ENCODE results near the gene MAPT. TPM values are rescaled to one million over a fixed set of nuclear protein-coding genes. Genes with fewer than 3 reads are reported as not detected.
"Not testable (repeated sequence)": the region's sequence is repeated elsewhere in the genome, so short reads cannot be mapped to it uniquely, and the experiment has no call there.

Gene MAPT
- total RNA-seq, 1 donor from 2014 or later = 23.5 TPM

DNA sequence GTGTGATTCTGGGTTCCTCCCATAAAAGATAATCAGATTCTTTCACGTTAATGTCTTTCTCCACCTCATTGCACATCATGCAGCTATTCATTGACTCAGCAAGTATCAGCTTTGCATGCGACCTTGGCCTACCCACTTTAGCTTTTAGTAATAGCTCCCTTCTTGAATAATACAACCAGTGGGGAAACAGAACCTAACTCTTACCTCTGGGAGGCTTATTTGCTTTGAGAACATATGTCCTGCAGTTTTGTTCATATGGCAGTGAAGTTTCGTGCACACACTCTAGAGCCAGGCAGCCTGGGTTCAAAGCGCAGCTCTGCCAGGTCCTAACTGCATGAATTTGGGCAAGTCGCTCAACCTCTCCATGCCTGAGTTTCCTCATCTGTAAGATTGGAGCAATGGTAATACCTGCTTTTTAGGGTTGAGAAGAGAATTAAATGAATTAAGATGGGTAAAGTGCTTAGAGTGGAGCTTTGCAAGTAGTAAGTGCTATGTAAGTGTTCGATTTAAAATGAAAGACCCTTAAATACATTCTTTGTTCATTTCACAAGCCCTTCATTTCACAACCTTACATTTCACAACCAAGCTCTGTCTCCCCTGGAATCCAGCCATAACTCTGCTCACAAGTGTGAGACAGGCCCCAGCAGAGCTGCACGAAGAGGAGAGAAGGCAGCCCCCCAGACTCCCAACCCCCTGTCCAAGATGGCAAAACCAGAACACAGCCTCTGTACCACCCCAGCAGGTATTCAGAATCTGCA is 29.3 kb downstream of the MAPT start:
- DNase-seq (ENCODE audit: low spot score) = no peak

DNA sequence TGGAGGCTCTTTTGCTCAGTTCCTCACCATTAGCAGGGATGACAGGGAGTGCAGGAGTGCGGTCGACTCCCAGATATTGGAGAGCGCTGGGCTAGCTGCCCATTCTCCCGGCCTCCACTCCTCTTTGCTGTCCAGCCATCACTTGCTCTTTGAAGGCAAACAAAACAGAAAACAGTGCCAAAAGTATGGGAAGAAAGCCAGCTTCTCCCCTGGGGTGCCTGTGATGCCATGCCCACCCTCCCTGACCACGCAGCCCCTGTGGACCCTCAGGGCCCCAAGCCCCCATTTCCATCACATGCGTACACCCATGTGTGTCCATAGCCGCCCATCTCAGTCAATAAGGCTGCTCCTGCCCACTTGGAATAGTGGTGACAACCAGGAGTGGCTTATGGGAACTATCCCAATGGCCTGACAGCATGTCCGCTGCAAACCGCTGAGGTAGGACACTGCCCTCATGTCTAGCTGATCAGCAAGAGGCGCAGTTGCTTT is 30.0 kb downstream of the MAPT start:
- DNase-seq (ENCODE audit: low spot score) = no peak

DNA sequence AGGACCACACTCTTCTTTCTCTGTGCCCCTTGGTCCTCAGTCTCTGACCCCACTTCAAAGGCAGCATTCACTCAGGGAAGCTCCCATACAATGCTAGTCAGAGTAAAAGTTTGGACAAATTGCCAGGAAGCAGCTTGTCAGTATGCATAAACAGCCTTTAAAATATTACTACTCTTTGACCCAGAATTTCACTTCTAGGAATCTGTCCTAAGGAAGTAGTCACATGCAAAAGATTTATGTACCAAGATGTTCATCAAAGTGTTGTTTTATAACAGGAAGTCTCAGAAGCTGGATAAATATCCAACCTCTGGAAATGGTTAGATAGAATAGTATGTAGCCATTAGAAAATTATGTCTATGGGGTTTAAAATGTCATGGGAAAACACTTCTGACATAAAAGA is 31.0 kb downstream of the MAPT start:
- DNase-seq (ENCODE audit: low spot score) = no peak

DNA sequence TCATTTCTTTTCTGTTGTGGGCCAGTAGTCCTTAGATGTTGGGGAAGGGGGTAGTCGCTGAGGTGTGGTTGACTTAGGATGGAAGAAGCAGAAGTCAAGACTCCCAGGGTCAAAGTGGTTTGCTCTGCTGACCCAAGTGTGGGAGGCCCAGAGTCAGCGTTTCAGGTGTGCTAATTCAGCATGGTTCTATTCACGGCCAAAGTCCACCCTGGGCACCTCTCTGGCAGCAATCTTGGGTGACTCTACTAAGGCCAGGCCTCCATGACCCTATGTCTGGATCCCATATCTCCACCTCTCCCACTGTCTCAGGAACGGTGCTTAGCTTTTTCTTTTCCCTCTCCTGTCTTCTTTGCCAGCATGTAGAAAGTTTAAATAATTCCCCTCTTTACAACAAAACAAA is 32.9 kb downstream of the MAPT start:
- DNase-seq (ENCODE audit: low spot score) = no peak

DNA sequence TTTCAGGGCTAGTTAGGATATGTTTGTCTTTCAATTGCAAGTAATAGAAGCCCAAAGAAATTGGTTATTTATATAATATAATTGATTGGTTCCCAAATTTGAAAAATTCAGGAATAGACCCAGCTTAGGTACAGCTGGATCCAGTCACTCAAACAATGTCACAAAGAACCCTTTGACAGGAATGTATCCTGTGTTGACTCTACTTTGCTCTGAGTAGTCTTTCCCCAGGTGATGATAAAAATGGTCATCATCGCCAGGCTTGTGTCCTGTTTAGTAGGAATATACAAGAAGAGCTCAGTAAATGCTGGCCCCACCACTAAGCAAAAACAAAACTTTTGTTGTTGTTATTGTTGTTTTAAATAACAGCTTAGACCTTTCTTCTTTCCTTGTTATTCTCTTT is 35.0 kb downstream of the MAPT start:
- no peak for DNase-seq (ENCODE audit: low spot score)

DNA sequence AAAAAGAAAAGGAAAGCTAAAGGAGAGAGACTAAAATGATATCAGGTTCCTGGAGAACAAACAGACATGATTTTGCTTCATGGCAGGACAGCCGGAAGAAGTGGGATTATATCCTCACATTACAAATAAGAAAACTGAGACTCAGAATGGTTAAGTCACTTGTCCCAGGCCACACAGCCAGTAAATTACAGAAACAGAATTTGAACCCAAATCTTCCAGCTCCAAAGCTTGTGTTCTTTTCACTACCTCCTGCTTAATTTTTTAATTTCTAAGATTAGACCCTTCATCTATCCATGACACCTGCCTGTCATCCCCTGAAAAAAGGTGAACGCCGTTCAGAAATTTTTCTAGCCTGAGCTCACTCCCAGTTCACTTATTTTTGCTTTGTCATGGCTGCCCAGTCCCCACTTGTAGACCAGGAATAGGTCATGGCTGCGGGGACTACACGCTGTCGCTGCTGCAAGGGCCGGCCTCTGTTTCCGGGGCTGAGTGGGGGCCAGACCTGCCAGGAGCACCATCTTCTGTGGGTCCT is 36.1 kb downstream of the MAPT start:
- DNase-seq (ENCODE audit: low spot score) = no peak

DNA sequence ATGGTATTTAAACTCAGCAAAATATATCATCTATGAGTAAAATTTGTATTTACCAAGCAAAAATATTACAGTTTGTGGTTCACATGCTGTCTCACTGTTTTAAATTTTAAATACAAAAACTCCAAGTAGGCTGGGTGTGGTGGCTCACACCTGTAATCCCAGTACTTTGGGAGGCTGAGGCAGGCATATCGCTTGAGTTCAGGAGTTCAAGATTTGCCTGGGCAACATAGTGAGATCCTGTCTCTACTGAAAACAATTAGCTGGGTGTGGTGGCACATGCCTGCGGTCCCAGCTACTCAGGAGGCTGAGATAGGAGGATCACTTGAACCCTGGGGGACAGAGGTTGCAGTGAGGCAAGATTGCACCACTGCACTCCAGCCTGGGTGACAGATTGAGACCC is 37.3 kb downstream of the MAPT start:
- DNase-seq (ENCODE audit: low spot score) = no peak

DNA sequence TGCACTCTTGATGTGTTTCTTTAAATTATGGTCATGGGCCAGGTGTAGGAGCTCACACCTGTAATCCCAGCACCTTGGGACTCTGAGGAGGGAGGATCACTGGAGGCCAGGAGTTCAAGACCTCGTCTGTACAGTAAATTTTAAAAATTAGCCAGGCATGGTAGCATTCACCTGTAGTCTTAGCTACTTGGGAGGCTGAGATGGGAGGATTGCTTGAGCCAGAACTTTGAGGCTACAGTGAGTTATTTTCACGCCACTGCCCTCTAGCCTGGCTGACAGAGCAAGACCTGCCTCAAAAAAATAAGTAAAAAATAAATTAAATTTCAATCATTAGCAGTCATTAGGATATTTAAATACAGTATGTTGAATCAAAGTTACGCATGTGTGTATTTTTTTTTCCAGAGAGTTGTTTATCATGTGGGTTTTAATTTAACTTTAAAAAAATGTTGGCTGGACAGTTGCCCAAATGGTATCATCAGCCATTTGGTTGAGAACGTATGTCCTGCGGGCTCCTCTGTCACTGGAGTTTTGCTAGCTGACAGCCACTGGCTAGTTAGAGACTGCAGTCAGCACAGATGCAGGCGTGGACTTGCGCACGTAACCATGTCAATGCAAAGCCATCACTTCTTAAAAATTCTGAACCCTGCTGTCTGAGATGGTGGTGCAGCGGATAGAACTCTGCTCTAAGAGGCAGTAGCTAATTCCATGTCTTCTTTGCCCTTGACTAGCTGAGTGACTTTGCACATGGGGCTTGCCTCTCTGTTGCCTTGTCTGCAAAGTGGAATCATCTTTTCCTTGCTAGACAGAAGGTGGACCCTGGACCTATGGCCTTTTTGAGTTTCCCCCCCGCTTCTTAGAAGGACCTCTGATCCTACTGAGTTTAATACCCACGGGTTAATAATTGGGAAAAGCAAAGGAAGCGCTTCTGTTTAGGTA is 40.0 kb downstream of the MAPT start:
- DNase-seq (ENCODE audit: low spot score) = no peak

DNA sequence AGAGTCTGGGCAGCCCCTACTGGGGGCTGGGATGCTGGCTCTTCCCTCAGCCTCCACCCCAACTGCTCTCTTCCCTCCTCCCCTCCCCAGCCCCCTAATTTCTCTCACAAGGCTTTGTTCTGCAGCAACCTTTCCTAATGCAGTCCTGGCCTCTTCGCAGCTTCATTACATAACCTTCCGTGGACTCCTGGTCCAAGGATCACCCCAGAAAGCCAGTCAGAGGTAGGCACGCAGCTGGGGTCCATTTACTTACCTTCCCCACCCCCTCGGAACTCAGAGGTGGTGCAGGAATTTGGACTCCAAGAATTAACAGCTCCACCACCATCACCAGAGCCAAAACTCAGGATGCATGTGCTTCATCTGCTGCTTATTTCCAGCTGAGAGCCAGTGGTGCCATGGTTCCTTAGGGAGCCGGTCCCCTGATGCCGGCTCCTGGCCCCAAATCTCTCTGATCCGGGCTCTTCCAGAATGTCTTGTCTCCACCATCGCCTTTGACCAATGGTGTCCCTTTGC is 40.9 kb downstream of the MAPT start:
- DNase-seq (ENCODE audit: low spot score) = no peak

DNA sequence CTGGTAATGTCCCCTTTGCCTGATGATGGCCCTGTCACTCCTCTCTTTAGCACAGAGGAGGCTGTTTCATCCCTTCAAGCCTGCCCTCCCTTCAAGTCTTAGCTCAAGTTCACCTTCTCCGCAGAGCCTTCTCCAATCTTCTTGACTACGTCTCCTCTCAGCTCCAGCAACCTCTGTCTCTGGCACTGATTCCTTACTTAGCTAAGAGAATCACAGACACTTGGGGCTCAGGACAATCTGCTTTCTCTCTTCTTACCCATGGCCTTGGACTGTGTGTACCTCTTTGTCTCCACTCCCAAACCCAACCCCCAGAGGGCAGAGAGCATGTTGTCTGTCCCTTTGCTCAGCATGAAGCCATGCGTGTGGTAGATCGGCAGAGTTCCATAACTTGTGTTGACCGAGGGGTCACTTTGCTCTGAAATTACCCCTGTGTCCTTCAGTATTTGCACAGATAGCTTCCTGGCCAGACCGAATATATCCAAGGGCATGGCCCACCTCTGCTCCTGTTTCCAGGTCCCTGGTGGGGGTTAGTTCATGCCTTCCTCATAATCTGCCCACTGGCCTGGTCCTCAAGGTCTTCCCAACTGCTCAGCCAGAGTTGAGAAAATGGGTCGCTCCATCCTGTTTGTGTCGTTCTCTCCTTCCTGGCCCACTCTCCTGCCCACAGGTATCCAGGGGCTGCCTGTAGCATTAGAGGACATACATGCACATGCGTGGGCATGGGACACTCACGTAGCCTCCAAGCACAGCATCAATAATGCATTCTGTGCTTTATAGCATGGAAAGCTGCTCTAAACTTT is 41.6 kb downstream of the MAPT start:
- DNase-seq (ENCODE audit: low spot score) = no peak

DNA sequence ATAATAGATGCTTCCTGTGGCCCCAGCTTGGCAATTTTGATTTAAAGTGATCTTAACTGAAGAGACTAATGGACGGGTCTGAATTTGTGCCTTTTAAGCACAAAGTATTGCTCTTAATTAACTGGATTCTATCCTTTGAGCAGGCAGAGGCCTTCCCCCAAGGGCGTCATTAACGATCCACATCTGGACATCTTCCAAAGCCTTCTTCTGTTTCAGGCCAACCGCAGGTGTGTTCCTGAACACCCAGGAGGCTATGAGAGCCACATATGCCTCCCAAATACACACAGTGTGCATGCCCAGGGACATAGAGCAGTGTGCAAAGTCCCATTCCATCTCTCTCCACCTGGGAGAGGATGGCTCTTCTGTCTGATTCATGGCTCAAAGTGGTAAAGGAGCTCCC is 42.3 kb downstream of the MAPT start:
- DNase-seq (ENCODE audit: low spot score) = no peak

DNA sequence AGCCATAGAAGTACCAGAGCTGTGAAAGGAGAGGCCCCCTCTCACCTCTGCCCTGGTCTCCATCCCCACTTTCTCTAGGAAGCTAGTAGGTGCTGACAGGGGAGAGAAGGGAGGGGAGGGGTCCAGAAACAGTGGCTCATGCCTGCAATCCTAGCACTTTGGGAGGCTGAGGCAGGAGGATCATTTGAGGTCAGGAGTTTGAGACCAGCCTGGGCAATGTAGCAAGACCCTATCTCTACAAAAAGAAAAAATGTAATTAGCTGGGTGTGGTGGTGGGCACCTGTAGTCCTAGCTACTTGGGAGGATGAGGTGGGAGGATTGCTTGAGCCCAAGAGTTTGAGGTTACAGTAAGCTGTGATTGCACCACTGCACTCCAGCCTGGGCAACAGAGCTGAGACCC is 42.8 kb downstream of the MAPT start:
- not testable (repeated sequence) for DNase-seq (ENCODE audit: low spot score)

DNA sequence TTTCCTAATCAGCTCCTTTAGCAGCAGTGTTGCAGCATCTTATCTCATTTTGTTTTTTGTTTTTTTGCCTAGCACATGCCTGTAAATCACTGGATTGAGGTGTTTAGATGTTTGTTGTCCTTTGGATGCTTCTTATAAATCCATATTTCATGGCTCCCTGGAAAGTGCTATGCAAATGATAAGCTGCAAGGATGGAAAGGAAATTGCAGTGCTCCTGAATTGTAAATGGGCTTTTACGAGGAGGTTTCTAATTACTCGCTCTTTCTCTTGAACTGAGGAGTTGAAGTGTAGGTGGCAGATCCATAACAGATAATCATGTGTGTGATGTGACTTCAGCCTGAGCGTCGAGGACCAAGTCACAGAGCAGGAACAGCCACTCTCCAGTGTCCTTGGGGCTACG is 45.0 kb downstream of the MAPT start:
- DNase-seq (ENCODE audit: low spot score) = no peak

DNA sequence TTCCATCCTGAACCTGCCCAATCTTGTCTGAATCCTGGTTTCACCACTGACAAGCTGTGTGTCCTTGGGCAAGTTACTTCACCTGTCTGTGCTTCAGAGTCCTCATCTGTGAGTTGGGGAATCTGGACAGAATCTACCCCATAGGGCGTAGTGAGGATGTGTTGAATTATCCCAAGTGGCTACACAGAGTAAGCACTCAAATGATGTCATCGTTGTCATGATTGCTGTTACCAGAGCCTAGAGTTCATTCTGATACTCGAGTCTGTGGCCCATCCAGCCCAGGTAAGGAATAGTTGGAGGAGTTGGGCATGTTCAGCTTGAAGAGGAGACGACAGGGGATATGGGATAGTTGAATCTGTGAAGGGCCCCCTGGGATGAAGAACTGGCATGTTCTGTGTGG is 45.9 kb downstream of the MAPT start:
- no peak for DNase-seq (ENCODE audit: low spot score)

DNA sequence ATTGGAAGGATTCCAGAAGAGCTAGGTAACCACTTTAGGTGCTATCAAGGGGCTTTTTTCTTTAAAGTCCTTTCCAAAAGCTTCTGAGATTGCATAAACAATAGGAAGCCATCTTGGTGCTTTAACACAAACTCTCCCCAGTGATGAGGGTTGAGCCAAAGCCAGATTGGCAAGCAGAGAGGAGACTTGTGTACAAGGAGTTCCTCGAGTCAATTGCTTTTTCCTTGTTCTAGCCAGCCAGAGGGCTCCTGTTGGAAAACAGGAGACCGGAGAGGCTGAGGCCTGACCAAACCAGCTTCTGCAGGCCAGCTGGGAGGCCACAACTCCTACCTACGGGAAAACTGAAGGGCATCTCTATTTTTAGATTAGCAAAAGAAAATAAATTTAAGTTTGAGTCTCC is 46.5 kb downstream of the MAPT start:
- no peak for DNase-seq (ENCODE audit: low spot score)

DNA sequence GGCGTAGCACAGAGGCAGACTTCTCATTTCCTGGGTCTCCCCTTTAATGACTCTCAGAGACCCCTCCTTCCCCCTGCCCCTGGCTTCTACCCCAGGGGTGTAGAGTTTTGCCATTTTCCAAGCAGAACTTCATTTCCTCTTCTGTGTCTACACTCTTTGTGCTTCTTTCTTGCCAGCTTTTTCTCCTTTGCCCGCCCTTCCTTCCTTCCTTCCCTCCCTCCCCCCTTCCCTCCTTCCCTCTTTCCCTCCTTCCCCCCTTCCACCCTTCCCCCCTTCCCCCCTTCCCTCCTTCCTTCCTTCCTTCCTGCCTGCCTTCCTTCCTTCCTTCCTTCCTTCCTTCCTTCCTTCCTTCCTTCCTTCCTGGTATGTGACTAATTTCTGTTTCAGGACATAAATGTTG is 47.0 kb downstream of the MAPT start:
- no peak for DNase-seq (ENCODE audit: low spot score)

DNA sequence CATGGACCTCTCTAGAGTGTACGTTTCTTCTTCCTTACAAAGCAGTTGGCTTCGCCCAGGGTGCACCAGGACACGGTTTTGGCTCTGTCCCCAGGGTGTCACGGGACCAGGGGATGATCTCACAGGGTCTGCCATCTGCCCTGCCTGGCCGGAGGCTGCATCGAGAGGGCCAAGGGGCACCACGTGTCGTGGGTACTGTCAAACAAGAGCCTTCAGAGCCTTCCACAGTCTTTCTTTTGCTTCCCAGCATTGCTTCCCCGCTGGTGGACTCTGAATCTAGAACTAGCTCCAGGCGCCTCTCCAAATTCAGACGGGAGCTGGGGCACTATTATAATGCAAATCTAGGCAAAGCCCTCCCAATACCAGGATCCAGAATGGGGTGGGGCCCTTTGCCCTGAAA is 47.9 kb downstream of the MAPT start:
- no peak for DNase-seq (ENCODE audit: low spot score)

DNA sequence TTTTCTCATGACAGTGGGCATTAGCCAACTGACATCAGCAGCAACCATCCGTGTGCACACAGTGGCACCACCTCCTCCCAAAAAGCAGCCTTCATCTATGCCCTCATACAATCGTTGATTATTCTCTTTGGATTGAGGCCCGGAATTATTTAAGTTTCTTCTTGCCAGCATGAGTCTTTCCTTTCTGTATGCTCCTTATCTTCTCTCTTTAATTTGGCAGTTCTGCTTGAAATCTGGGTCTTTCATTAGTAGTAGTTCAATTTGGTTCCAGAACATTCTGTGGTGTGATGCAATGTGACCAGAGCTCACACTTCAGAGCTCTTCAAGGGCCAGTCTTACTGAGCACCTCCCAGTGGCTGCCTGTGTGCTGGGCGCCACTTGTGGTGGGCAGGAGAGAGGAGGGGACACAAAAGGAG is 52.5 kb downstream of the MAPT start:
- no peak for DNase-seq (ENCODE audit: low spot score)

DNA sequence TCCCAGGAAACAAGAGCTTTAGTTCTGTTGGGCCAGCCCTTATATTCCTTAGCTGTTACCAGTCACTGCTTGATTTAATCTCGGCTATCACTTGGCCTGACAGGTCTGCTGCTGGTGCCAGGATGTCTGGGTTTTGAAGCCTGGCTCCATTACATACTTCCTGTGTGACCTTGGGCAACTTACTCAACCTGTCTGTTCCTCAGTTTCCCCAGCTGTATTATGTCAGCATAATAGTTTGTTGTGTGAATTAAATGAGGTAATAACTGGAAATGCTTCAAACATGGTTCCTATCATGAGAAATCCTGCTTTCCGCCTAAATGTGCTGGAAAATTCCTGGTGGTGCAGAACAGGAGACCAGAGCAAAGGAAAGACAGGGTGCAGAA is 54.1 kb downstream of the MAPT start:
- no peak for DNase-seq (ENCODE audit: low spot score)

DNA sequence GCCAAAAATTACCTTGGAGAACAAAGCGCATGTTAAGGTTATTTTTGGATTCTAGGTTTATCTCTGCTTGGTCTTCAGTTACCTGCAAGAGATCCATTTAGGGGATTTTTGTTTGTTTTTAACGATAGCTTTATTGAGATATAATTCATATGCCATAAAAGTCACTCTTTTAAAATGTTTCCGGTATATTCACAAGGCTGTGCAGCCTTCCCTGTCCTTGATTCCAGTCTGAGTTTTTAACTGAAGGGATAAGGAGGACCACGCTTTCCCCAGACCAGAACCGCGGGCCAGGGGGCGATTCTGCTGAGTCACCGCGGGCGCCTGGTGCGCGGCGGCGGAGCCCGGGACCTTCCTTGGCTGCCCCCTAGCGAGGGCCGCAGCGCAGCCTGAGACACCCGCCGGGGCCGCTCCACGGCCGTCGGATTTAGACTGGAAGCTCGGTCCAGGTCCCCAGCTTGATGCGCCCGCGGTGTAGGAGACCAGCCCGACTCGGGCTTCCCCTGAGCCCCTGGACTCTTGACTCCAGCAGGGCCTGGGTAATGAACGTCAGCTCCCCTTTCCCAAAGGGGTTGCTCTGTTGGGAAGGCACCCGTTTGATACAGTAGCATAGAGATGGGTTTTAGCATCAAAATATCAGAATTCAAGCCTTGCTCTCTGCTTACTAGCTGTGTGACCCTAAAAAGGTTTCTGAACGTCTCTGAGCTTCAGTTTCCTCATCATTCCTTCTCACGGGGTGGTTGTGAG is 54.7 kb downstream of the MAPT start:
- peak; percentile 91 for DNase-seq (ENCODE audit: low spot score)

Data from mesenteric fat pad (tissue), 1 donor.